HG03064 (cell line): Measurements from ENCODE around the gene HDAC7.

Experiments used
- ATAC-seq: cut with Tn5 transposase; IDR thresholded peaks from one replicate; pipeline ENCODE4 v1.9.1; 2021; ENCODE audit warnings: low read depth; ENCODE audit not compliant: unreplicated experiment

Gene HDAC7

DNA sequence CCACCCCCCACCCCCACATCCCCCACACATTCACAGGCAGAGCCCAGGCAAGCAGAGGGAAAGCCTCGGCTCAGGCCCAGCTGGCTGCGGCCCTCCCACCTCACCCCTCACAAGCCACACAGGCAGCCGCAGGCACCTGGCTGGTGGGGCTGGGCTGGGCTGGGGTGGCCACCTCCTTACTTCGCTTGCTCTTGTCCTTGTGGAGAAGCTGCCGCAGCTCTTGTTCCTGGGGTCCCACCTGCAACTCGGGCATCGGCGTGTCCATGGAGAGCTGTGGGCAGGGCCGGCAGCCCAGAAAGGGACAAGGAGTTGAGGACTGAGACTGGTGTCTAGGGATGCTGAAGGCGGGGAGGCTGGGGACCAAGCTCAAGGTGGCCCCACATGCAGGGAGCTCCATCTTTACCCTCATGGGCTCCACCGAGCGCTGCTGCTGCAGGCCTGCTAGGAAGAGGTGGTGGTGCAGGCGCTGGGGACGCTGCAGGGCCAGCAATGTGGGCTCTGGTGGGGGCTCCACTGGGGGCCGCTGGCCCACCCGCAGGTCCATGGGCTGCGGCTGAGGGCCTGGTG lies 21.2 kb downstream of the HDAC7 start:
- ATAC-seq = no peak

DNA sequence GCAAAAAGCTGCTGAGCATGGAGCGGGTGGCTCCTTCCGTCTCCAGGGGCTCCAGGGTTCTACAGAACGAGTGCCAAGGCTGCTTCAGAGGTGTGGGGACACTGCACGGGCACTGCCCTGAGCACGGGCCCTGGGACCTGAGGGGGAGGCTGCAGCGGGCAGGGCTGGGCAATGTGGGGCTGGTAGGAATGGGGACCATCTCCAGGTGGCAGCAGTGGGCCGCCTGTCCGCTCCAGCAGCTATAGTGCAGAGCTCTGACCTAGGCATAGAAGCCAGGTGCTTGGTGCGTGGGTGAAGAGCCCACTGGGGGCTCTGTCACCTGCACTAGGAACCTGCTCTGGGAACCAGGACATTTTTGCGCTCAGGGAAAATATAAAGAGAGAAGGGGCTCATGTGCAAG lies 22.3 kb downstream of the HDAC7 start:
- no peak for ATAC-seq

DNA sequence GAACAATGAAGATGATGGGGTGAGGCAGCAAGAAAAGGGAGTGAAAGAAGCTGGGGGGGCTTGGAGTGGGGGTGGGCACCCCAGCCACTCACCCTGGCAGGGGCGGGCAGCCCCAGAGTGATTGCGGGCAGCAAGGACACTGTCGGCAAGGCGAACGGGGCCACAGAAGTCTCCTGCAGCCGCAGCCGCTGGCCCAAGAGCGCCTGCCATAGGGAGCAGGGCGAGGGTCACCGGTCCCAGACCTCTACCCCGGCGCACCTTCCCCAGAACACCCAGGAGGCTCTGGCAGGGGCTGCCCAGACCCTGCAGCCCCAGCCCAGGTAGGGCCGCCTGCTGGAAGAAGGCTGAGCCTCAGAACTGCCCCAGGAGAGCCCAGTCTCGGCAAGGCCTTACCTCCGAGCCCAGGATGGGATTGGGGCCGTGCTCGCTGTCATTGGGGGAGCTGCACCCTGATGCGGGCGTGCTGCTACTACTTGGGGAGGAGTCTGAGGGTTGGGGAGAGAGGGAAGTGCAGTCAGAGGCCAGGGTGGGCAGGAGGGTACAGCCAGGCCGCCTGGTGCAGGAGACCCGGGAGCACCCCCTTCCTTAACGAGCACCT lies 23.8 kb downstream of the HDAC7 start:
- no peak for ATAC-seq

DNA sequence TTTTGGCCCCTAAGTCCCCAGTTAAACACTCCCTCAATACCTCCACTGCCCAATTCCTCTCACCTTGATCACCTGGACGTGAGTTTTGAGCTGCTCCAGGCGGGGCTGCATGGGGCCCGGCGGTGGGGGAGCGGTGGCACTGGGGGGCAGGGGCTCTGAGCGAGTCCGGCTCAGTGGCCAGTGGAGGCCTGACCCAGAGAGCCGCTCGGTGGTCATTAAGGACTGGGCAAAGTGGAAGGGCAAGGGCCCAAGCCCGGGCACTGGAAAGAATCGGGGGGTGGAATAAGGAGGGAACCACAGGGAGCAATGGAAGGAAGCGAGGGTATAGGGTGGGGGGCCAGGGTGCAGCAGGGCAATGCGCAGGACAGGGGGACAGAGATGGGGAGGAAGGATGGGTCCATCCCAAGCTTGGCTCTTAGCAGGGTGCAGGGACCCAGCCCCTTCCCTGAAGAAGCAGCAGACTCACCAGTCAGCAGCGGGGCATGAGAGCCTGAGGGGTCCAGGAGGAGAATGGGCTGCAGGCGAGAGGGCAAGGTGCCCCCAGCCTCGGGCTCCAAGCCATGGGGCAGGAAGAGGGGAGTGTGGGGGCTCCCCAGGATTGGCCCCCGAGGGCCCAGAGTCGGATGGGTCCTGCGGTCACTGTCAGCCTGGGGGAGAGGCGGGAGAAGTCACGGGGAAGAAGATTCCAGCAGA lies 24.4 kb downstream of the HDAC7 start:
- ATAC-seq = no peak

DNA sequence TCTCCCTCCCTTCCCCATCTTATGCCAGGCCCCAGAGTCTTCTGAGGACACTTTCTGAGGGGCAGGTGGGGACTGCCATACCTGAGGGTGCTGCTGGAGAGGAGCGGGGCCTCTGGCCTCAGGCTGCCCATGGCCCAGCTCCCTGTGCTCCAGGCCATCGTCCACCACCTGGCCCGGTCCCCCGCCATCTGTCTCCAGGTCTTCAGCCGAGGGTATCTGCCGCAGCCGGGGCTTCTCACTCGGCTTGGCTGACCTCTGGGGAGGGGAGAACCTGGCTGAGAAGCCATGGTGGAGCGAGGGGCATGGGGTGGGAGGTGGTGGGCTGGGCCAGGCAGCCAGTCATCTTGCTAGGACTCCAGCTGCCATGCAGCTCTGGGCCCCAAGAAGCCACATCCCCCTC lies 25.0 kb downstream of the HDAC7 start:
- no peak for ATAC-seq

DNA sequence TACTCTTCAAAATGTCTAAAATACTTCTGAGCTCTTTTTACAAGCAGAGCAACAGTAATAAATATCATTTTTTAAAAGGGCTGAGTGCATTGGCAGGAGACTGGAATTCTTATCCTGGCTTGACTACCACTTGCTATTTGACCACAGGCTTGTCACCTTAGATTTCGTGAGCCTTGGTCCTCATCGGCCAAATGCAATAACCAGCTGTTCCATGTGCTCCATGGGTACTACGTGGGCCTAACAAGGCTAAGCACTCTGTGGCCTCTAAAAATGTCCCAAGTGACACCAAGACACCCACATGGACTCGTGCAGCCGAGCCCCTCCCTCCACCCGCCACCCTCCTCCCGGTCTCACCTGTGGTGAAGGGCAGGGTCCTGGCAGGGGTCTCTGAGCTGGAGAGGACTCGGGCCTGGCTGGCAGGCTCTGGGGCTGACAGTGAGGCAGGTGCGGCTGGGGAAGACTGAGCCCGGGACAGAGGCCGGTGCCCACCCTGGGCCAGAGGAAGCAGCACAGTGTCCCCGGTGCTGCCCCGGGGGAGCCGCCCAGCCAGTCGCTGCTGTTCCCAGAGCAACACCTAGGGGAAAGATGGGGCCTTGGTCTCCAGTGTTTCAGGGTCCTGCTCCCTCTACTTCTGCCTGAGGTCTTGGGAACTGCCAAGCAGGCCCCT lies 26.6 kb downstream of the HDAC7 start:
- ATAC-seq = no peak

DNA sequence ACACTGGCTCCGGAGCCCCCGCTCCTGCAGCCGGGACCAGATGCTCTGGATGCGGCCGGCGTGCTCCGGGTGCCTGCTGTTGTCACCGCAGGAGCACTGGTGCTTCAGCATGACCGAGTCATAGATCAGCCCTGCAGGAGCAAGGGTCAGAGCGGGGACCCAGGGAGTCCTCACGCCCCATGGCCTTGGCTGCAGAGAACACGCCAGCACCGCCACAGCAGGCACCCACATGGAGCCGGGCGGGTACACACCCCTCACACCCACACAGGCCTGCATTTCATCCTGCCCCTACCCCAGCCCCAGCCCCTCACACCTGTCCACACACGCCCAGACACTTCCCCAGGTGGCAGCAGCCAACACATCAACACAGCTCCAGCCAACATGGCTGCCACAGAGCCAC lies 27.8 kb downstream of the HDAC7 start:
- ATAC-seq = no peak

DNA sequence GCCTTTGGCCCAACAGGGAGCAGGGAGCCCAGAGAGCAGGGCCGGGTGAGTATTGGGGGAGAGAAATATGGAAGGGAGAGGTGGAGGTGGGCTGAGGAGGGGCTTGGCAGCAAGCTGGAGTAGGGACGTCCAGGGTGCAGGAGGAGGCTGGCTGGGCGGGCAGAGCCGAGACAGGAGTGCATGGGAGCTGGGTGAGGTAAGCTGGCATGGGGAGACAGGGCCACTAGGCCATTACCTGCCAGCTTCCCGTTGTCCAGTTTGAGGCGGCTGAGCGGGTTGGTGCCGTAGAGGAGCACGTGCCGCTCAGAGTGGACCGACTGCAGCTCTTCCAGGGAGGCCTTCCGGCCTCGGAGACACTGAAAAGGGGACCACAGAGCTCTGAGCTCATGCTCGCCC lies 28.4 kb downstream of the HDAC7 start:
- no peak for ATAC-seq

DNA sequence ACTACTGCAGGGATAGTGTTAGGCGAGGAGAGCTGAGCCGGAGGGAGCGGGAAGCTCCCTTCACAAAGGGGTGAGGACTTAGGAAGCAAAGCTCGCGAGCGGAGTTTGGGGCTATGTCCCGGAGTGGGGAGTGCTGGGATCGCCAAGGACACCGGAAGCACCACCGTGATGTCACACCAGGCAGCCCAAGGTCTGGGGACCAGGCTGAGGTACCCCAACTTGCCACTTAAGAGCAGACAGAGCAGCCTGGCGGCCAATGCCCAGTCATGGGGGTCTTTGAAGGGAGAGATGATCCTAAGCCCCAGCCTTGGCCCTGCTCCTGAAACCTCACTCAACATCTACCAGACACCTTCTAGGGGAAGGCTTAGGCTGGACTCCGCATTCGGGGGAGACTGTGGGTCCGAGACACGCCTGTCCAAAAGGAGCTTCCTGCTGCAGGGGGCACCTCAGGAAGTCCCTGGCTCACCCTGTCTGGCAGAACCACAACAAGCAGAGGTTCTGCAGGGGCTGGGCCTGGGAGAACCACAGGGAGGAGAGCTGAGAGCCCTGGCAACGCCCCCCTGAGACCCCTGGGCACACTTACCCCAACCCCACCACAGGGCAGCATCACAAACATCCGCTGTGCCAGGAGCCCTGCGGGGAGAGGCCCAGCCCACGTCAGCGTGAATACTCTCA lies 28.9 kb downstream of the HDAC7 start:
- ATAC-seq = no peak

DNA sequence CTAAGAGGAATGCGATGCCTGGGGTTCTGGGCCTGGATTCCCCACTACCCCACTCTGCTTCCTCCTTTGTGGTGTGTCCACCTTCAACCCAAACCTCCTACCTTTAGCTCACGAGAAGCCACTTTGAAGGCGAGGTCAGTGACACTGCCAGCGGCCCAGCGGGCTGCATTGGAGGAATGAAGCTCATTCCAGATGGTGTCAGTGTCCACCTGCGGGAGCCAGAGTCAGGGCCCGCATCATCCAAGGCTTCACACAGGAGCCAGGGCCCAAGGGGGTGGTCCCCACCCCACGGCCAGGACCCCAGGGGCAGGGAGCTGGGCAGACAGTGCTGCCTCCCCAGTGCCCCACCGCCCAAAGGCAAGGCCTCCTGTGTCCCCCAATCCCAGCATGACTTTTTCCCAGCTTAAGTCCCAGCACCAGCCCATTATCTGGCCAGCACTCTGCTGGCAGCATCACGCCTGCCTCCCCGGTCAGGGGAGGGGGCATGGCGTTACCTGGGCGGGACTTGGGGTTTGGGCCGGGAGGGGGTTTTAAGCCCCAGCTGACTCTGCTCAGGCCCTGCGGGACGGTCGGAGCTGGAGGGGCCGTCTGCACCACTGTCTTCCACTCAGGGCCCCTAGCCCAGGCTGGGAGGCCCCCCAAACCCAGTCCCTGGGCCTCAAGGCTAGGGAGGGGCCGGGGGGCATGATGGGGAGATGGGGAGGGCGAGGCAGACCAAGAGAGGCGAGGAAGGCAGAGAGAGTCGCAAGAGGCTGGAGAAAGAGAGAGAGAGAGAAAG lies 29.8 kb downstream of the HDAC7 start:
- no peak for ATAC-seq

DNA sequence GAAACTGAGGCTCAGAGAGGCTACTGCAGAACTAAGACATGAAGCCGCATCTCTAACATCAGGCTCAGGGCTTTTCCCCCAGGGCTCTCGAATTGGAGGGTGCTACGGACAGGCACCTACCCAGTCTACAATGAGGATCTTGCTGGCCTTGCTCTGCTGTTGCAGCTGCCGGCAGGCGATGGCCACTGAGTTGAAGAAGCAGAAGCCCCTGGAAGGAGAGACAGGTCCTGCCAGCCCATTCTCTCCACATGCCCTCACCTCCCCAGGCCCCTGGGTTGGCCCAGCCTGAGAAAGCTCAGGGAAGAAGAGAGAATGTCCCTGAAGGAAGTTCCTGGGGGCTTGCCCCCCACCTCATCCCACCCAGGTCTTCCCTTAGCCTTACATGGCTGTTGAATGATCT lies 30.6 kb downstream of the HDAC7 start:
- ATAC-seq = no peak

DNA sequence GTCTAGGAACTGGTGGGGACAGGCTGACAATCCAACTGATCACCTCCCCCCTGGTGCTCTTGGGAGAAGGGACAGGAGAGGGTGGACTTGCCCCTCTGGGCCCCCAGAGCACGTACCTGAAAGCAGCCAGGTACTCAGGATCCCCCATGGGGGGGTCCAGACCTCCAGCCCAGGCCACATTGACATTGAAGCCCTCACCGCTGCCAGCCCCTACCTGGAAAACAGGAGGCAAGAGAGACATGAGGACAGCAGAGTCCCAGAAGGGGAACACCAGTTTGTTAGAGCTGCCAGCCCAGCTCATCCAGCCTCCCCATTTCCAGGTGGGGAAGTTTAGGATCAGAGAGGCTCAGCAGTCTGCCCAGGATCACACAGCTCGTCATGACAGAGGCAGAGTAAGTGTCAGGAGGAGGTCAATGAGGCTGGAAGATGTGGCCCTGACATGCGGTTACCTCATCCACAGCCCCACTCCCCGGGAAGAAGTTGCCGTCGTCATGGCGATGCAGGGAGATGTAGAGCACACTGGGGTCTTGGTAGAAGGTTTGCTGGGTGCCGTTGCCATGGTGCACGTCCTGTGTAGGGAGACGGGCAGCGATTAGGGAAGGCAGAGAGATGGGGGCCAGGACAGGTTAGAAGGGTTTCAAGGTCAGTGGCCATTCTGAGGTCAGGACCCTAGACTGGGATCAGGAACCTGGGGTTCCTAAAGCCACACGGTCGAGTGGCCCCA lies 31.9 kb downstream of the HDAC7 start:
- ATAC-seq = no peak

DNA sequence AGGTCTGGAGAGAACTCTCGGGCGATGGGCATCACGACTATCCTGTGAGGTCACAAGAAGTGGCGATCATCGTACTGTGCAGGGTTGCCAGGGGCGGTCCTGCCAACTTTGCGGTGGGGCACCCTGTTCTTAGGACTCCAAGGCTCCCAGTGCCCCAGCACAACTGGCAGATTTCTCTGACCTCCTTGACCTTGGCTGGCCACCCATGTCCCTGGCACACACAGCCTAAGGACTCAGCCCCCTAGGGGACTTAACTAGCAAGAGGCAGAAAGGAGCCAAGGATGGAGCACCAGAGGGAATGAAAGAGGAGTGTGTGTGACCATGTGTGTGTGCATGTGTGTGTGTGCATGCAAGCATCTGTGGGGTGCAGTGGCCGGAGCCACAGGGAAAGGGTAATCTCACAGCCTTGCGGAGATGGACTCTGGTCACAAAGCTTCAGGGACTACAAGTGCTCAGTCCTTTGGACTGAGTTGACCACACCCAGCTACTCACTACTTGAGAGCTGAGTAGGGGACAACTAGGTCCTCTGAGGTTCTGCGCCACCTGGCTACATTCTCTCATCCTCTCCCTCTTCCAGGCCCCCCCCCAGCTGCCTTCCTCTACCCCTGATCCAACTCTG lies 32.9 kb downstream of the HDAC7 start:
- no peak for ATAC-seq

DNA sequence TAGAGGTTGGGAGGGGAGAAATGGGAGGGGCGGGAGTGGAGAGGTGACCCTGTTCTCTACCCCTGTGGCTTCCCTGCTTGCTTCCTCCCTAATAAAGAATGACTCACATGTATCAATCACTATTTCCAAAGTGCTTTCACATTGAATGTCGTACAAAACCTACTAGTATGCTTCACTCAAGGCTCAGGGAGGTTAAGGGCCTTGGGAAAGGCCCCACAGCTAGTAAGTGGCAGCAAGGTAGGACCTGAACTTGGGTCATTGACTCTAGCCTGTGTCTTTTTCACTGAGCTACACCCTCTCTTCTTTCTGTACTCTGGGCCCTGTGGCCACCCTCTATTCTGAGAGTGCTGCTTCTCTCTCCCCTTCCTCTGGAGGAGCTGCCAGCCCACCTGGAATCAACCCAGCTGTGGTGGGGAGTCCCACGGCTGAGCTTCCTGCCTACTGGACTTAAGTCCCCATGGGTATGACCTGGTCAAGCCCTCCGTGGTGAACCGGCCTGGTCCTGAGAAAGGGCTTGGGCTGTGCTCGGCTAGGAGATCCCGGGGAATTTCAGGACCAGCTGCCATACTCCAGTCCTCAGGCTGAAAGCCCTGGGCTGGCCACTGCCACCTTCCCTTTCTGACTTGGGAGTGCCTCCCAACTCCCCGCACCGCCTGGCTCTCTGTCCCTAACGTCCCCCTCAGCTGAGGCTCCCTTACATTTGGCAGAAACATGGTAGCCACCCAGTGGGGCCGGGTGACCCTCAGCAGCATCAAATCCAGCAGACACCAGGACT lies 33.6 kb downstream of the HDAC7 start:
- ATAC-seq = no peak

DNA sequence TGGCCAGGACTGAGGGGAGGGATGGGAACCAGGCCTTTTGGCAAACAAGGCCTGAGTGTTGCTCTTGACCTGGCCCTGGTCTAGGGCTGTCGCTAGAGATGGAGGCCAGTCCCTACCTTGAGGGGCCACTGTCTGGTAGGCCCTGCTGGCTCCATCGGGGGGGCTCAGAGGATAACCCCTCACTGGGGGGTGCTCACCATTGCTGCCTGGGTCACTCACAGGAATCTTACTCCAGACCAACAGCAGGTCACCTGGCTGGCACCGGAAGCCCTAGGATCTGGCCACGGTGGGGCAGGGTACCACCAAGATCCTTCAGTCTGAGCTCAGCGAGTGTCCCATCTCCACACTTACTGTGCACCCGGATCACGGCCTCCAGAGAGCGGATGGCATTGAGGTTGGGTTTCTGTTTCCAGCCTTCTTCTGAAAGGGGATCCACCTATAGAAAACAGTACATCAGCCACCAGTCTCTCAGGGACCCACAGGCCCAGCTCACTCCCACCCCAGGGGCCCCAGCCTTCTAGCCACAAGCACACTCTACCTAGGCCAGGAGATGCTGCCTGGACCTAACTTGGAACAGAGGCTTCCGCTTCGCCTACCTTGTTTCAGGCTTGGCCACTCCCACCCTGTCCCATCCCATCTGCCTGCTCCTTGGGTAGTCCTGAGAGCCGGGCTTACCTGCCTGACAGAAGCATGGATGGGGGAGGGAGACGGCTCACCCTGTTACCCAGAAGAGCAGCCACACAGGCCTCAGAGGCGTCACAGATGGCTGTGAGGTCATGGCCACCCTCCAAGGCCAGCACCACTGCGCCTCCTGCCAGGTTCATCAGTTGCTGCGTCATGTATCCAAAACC lies 34.4 kb downstream of the HDAC7 start:
- ATAC-seq = no peak

DNA sequence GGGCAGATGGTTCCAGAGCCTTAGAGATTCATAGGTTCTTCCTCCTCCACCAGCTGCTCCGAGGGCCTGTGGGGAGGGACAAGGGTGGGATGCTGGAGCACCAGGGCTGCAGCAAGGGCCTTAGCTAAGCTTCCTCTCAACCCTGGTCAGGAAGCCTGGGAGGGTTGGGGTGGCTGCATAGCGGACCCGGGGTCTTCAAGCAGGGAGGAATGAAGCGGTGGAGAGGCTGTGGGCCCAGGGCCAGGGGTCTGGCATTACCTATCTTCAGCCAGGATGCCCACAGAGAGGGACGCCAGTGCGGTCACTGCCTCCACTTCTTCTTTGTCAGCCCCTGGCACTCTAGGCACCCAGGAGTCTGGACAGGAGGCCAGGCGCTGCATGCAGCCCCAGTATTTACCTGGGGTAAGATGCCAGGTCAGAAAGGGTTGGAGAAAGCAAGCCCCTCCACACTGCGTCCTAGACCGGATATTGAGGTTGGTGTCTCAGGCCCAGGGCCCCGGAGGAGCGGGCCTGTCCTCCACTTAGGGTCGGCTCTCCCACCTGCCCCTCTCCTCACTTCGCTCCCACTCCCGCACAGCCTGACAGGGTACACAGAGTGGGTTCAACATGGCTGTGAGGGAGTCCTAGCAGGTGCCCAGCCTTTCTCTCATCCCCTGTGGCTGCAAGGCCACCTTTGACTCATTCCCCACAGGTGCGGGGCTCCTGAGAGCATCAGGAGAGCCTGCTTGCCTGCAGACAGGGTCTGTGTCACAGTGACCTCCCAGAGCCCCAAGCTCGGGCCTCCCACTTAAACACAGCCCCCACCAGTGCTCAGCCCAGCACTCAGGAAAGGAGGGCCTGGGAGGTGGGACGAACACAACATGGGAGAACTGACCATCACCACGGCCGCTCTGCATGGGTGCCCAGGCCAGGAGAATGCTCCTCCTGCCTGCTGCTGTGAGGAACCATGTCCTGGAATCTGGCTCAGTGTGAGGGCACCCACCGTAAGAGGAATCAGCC lies 35.6 kb downstream of the HDAC7 start:
- ATAC-seq = no peak
